GM23338 (cell line): Measurements from ENCODE around the gene ANGPTL2. TPM values are rescaled to one million over a fixed set of nuclear protein-coding genes. Genes with fewer than 3 reads are reported as not detected.
A peak's percentile ranks its signal among the peaks of the same experiment; 100 is the strongest.

Experiments used
- ATAC-seq: fragments of 200-7000 bp; cut with Tn5 transposase; 3 replicates; pipeline ENCODE4 v1.9.1; 2020
- DNase-seq: peaks from one replicate; pipeline ENCODE4 v3.0.0-alpha.2; 2015; ENCODE audit warnings: low spot score
- H2AFZ ChIP-seq: fragments of 200-600 bp; sonication (generic); 2 replicates; pipeline ENCODE4 v1.8.0; 2016; ENCODE audit warnings: antibody characterized with exemption, mild to moderate bottlenecking, moderate library complexity
- H3F3A ChIP-seq: fragments of 200-600 bp; sonication (generic); replicated peaks from 2 replicates; pipeline ENCODE4 v1.8.0; 2017; ENCODE audit warnings: antibody characterized with exemption, mixed run types, low read depth
- H3K27ac ChIP-seq: fragments of 200-600 bp; sonication (generic); 2 replicates; pipeline ENCODE4 v1.6.1; 2016; ENCODE audit warnings: low read depth
- H3K27me3 ChIP-seq: fragments of 200-600 bp; sonication (generic); 2 replicates; pipeline ENCODE4 v1.8.0; 2016; ENCODE audit warnings: mild to moderate bottlenecking, mixed run types, moderate library complexity; ENCODE audit not compliant: insufficient read depth
- H3K36me3 ChIP-seq: fragments of 200-600 bp; sonication (generic); 2 replicates; pipeline ENCODE4 v1.8.0; 2016; ENCODE audit warnings: mild to moderate bottlenecking; ENCODE audit not compliant: insufficient read depth
- H3K4me1 ChIP-seq: fragments of 200-600 bp; sonication (generic); 2 replicates; pipeline ENCODE4 v1.8.0; 2016; ENCODE audit warnings: mild to moderate bottlenecking, moderate library complexity; ENCODE audit not compliant: insufficient read depth
- H3K4me2 ChIP-seq: fragments of 200-600 bp; sonication (generic); 2 replicates; pipeline ENCODE4 v1.7.1; 2017; ENCODE audit warnings: mixed run types
- H3K4me3 ChIP-seq: fragments of 200-600 bp; sonication (generic); 2 replicates; pipeline ENCODE4 v1.6.1; 2016; ENCODE audit warnings: mixed run types
- H3K79me2 ChIP-seq: fragments of 200-600 bp; sonication (generic); replicated peaks from 2 replicates; pipeline ENCODE4 v1.8.0; 2017; ENCODE audit warnings: mild to moderate bottlenecking; ENCODE audit not compliant: insufficient read depth
- H3K9me2 ChIP-seq: fragments of 200-600 bp; sonication (generic); 2 replicates; pipeline ENCODE4 v1.8.0; 2017; ENCODE audit not compliant: insufficient read depth
- H4K20me1 ChIP-seq: fragments of 200-600 bp; sonication (generic); replicated peaks from 2 replicates; pipeline ENCODE4 v1.8.0; 2017; ENCODE audit warnings: mild to moderate bottlenecking; ENCODE audit not compliant: insufficient read depth
- H3K27ac Mint-ChIP-seq: 2 replicates; pipeline ENCODE4 v1.8.0; 2020; ENCODE audit warnings: inconsistent platforms, mild to moderate bottlenecking, moderate library complexity, mixed read lengths
- H3K27me3 Mint-ChIP-seq: 3 replicates; pipeline ENCODE4 v1.8.0; 2022; ENCODE audit warnings: low read depth, mild to moderate bottlenecking, moderate library complexity, mixed read lengths, inconsistent platforms; ENCODE audit not compliant: insufficient read depth, poor library complexity
- H3K36me3 Mint-ChIP-seq: 3 replicates; pipeline ENCODE4 v1.8.0; 2021; ENCODE audit warnings: low read depth, mild to moderate bottlenecking, inconsistent platforms, moderate library complexity, mixed read lengths
- H3K4me1 Mint-ChIP-seq: 3 replicates; pipeline ENCODE4 v1.8.0; 2020; ENCODE audit warnings: mild to moderate bottlenecking, inconsistent platforms, mixed read lengths
- H3K4me3 Mint-ChIP-seq: 3 replicates; pipeline ENCODE4 v1.8.0; 2021; ENCODE audit warnings: moderate library complexity, mild to moderate bottlenecking, inconsistent platforms, mixed read lengths
- H3K9me3 Mint-ChIP-seq: 3 replicates; pipeline ENCODE4 v1.8.0; 2020; ENCODE audit warnings: moderate library complexity, mild to moderate bottlenecking, inconsistent platforms, mixed read lengths
- CTCF ChIP-seq, 2 experiments: fragments of 200-600 bp in 1 of 2; sonication (generic) in 1 of 2; conservative IDR thresholded peaks; 2 replicates each; pipeline versions ENCODE4 v1.5.1 to v1.6.1; 2016 to 2017; ENCODE audit warnings: antibody characterized with exemption in 2 of 2, low read depth in 2 of 2, mild to moderate bottlenecking in 2 of 2, moderate library complexity in 1 of 2
- EZH2phosphoT487 ChIP-seq: fragments of 200-600 bp; sonication (generic); IDR thresholded peaks from one replicate; pipeline ENCODE4 v1.8.1; 2018; ENCODE audit warnings: antibody characterized with exemption; ENCODE audit not compliant: unreplicated experiment
- NANOG ChIP-seq: IDR thresholded peaks from 2 replicates; pipeline ENCODE4 v1.6.1; 2016; ENCODE audit warnings: antibody characterized with exemption, borderline replicate concordance
- ZNF114 ChIP-seq: fragments of 250-450 bp; sonication (Bioruptor Pico); IDR thresholded peaks from 2 replicates; pipeline ENCODE4 v1.5.0; 2020; ENCODE audit warnings: mild to moderate bottlenecking, moderate library complexity
- ZNF331 ChIP-seq: fragments of 250-450 bp; sonication (Bioruptor Pico); IDR thresholded peaks from 2 replicates; pipeline ENCODE4 v1.5.0; 2020; ENCODE audit warnings: low read depth, mild to moderate bottlenecking, moderate library complexity
- ZNF462 ChIP-seq: fragments of 250-450 bp; sonication (Bioruptor Pico); IDR thresholded peaks from 2 replicates; pipeline ENCODE4 v1.5.0; 2020; ENCODE audit warnings: mild to moderate bottlenecking, moderate library complexity
- polyA plus RNA-seq: library from polyadenylated mRNA; unstranded; fragments of >200 nt; fragmentation: Nextera tagmentation; extraction: Ambion mirVana; gene quantifications from 2 replicates; pipeline ENCODE4 v1.2.1, GENCODE V29; 2016
- total RNA-seq: library from RNA; depleted of rRNA; stranded (reverse); fragments of >200 nt; shearing (Covaris generic); gene quantifications from 2 replicates; pipeline ENCODE4 v1.2.3, GENCODE V29; 2014

Gene ANGPTL2
- total and polyA plus RNA-seq, 2 experiments from 2014 or later: 2.9 to 5.2 TPM

- Histone ChIP-seq H3K9me2 (0 out of 2 replicates have a peak, but pooled peaks cover 3% of the 10 kb centered on the region), H3F3A (0 out of 2 replicates have a peak, but pooled peaks cover 2% of the 10 kb centered on the region), H3K79me2 (no peaks in the 10 kb centered on the region), H3K27ac (no peak overlapping the region), H3K36me3 (no peaks in the 10 kb centered on the region), H4K20me1 (no peaks in the 10 kb centered on the region), H3K4me2 (no peak overlapping the region), H3K4me3 (no peak overlapping the region), H2AFZ (no peak overlapping the region), H3K27me3 (no peaks in the 10 kb centered on the region), H3K4me1 (peaks cover 30% of the 10 kb centered on the region)
- peaks cover 3% of the 10 kb centered on the region; the same call in 2 of the 3 replicates for H3K36me3 Mint-ChIP-seq
- no peaks in the 10 kb centered on the region for H3K9me3 Mint-ChIP-seq
- peak; percentile 23 for ATAC-seq
- H3K27ac Mint-ChIP-seq: no peak overlapping the region
- H3K4me1 Mint-ChIP-seq: peaks cover 46% of the 10 kb centered on the region
- DNase-seq: peak; percentile 18
- TF ChIP-seq CTCF (conservative IDR thresholded peaks at IDR 0.05; ENCODE audit: low read depth in 2 of 2) (no peak), ZNF114 (no peak), EZH2phosphoT487 (no peak), NANOG (no peak), ZNF462 (CRISPR knock-in tag) (peak; percentile 10; the same call in 1 of the 2 replicates), ZNF331 (CRISPR knock-in tag) (no peak)
- H3K27me3 Mint-ChIP-seq: peaks cover 14% of the 10 kb centered on the region
- H3K4me3 Mint-ChIP-seq: no peak overlapping the region
Measured at GRCh38 chr9:127077644-127077946, 44.8 kb downstream of the ANGPTL2 start.
